Lower lobe of right lung (tissue), 2 donors: ENCODE data around the gene CA10. TPM values are rescaled to one million over a fixed set of nuclear protein-coding genes. Genes with fewer than 3 reads are reported as not detected.

Source experiments
- ATAC-seq, 2 donors: fragments of 200-7000 bp; cut with Tn5 transposase; one replicate each; pipeline ENCODE4 v1.9.1; 2020 to 2022; ENCODE audit warnings: mild to moderate bottlenecking in 2 of 2, moderate library complexity in 2 of 2
- DNase-seq: peaks from one replicate; pipeline ENCODE4 v3.0.0-alpha.2; 2020
- H3K27ac ChIP-seq: fragments of 200-600 bp; one replicate; pipeline ENCODE4 v1.8.0; 2022
- H3K27me3 ChIP-seq: fragments of 200-600 bp; one replicate; pipeline ENCODE4 v1.8.0; 2022; ENCODE audit warnings: low read depth
- H3K36me3 ChIP-seq: fragments of 200-600 bp; one replicate; pipeline ENCODE4 v1.8.0; 2022; ENCODE audit warnings: mild to moderate bottlenecking
- H3K4me1 ChIP-seq: fragments of 200-600 bp; one replicate; pipeline ENCODE4 v1.8.0; 2022
- H3K4me3 ChIP-seq: fragments of 200-600 bp; one replicate; pipeline ENCODE4 v1.8.0; 2022; ENCODE audit warnings: mild to moderate bottlenecking
- H3K9me3 ChIP-seq: fragments of 200-600 bp; one replicate; pipeline ENCODE4 v1.8.0; 2022
- intact Hi-C: fragments of 100-400 bp; cut with DNase I; formaldehyde crosslinking; loops from one replicate; pipeline ENCODE4 v1.11.0; 2022
- total RNA-seq: library from RNA; stranded (reverse); fragmentation: NEBNext Ultra II Directional; extraction: Animal tissue kit (Norgen Biotek cat#: 25700); gene quantifications from one replicate; pipeline ENCODE4 v1.2.1, GENCODE V29; 2021
- TF ChIP-seq, protein P1 (sequence below): fragments of 200-600 bp; IDR thresholded peaks from one replicate; pipeline ENCODE4 v1.8.0; 2022; ENCODE audit warnings: antibody characterized with exemption, mild to moderate bottlenecking
- donor health status: DM: no; HTN: yes; CAD: no; lungs with severe emphysema.

Gene CA10
- total RNA-seq, 1 donor from 2014 or later = not detected

DNA sequence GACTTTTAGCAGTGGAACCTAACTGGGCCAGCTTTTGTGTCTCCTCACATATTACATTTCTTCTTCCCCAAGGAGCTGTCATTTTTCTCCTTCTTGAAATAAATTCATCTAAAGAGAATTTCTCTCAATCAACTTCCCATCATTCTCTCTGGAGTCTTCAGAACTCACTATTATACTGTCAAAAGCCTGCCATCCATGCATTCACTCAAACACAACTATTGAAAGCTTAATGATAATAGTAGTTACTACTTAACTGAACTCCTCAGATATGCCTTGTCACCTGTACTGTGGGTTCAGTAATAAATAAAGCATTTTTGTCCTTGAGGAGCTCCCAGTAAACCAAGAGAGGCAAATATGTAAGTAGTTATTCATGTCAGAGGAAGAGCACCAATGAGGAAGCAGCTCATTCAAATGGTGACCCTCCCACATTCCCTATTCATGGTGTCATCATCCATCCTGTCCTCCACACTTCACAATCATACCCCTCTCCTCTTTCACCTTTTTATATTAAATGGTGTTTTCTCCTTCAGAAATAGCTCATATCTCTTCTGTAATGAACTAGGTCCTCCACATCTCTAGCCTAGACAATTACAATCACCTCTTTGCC is 162.6 kb downstream of the CA10 start:
- no peaks in the 10 kb centered on the region for H3K36me3 ChIP-seq
- intact Hi-C loops = no loop called here

DNA sequence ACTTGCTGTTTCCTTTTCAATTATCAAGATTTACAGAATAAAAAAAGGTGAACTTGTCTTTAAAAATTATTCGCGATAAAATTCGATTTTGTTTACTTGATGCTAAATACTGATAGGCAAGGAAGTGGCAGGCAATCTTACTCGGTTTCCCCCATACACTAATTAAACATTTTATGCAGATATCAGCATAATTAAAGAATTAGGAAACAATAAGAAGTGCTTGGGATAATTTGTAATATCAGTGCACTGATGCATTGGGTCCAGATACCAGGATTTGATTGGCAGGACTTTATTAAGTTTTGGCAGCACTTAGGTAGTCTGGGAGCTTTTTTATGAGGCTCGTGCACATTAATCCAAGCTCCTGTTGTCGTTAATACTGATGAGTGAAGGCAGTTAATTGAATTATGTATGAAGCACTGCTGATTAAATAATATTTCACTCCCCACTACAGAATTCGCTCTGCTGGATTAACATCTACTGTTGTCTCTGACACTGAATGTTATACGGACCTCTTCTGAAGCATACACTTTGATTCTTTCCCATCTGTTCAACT is 165.6 kb downstream of the CA10 start:
- ATAC-seq (no peak), DNase-seq (no peak)
- Histone ChIP-seq H3K27ac (no peak overlapping the region), H3K36me3 (no peaks in the 10 kb centered on the region), H3K4me1 (no peaks in the 10 kb centered on the region), H3K9me3 (no peaks in the 10 kb centered on the region), H3K27me3 (no peaks in the 10 kb centered on the region), H3K4me3 (no peak overlapping the region)
- TF ChIP-seq, protein P1, sequence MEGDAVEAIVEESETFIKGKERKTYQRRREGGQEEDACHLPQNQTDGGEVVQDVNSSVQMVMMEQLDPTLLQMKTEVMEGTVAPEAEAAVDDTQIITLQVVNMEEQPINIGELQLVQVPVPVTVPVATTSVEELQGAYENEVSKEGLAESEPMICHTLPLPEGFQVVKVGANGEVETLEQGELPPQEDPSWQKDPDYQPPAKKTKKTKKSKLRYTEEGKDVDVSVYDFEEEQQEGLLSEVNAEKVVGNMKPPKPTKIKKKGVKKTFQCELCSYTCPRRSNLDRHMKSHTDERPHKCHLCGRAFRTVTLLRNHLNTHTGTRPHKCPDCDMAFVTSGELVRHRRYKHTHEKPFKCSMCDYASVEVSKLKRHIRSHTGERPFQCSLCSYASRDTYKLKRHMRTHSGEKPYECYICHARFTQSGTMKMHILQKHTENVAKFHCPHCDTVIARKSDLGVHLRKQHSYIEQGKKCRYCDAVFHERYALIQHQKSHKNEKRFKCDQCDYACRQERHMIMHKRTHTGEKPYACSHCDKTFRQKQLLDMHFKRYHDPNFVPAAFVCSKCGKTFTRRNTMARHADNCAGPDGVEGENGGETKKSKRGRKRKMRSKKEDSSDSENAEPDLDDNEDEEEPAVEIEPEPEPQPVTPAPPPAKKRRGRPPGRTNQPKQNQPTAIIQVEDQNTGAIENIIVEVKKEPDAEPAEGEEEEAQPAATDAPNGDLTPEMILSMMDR = no peak
- intact Hi-C loops = no loop called here

More for the DNA sequence above, 162.6 kb downstream of the CA10 start:
- ATAC-seq (no peak), DNase-seq (no peak)
- Histone ChIP-seq H3K27me3 (no peaks in the 10 kb centered on the region), H3K4me3 (no peak overlapping the region), H3K27ac (no peak overlapping the region), H3K4me1 (no peaks in the 10 kb centered on the region), H3K9me3 (no peaks in the 10 kb centered on the region)
- TF ChIP-seq, protein P1 = no peak

DNA sequence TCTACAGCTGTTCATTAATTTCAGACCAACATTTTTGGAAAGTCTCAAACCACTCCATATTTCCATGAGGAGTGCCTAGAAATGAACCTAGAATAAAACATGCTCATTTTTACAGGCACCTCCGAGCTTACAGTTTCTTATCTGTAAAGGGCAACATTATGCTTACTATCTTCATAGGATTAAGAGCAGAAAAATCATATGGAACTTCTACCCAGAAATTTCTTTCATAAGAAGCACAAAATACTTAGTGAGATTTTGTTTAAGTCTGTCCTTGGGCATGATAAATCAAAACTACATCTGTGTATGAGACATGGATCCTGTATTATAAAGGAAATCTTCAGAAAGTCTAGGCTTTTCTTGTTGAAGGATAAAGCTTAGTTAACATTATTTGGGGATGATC is 187.4 kb downstream of the CA10 start:
- ATAC-seq = no peak
- no peak for DNase-seq
- H3K9me3 ChIP-seq = no peaks in the 10 kb centered on the region
- no peak overlapping the region for H3K27ac ChIP-seq
- intact Hi-C loops = no loop called here
- TF ChIP-seq, protein P1 = no peak
- no peaks in the 10 kb centered on the region for H3K36me3 ChIP-seq
- no peaks in the 10 kb centered on the region for H3K27me3 ChIP-seq
- H3K4me3 ChIP-seq = no peak overlapping the region
- no peaks in the 10 kb centered on the region for H3K4me1 ChIP-seq

DNA sequence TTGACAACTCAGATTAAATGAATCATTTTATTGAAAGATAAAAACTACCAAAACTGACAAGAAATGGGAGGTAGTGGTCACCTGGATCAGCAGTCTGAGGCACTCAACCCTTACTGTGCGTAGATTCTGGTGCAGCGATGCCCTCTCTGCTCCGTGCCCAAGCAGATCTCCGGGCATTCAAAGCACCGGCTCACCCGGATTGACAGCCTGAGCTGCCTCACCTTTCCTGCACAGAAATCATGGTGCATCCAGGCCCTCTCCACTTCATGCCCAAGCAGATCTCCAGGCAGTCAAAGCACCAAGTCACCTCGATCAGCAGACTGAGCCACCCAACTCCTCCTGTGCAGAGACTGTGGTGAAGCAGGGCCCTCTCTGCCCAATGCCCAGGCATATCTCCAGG is 196.8 kb downstream of the CA10 start:
- intact Hi-C loops = no loop called here
- peaks cover 14% of the 10 kb centered on the region for H3K9me3 ChIP-seq
- H3K4me1 ChIP-seq = no peaks in the 10 kb centered on the region
- DNase-seq (no peak), ATAC-seq (no peak)
- no peaks in the 10 kb centered on the region for H3K36me3 ChIP-seq
- no peaks in the 10 kb centered on the region for H3K27me3 ChIP-seq
- TF ChIP-seq, protein P1 = no peak
- H3K27ac ChIP-seq = no peak overlapping the region
- no peak overlapping the region for H3K4me3 ChIP-seq

DNA sequence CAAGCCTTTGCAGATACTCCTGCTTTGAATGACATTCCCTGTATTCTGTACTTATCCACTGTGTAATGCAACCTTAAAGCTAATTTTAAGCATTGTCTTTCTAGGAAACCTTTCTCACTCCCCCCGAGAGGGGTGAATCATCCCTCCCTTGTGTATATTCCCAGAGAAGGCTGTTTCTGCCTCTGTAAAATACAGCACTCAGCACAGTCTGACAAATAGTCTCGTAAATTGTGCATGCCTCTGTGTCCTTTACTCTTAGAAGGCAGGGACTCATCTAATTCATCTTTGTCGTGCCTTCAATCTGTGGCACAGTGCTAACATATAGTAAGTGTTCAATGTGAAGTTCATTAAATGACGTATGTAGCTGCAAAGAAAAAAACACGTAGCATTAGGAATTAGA is 200.7 kb downstream of the CA10 start:
- no peak for DNase-seq
- H3K36me3 ChIP-seq = no peaks in the 10 kb centered on the region
- no peak overlapping the region for H3K27ac ChIP-seq
- no peak for ATAC-seq
- H3K9me3 ChIP-seq = peaks cover 14% of the 10 kb centered on the region
- intact Hi-C loops = no loop called here
- no peaks in the 10 kb centered on the region for H3K4me1 ChIP-seq
- H3K4me3 ChIP-seq = no peak overlapping the region
- TF ChIP-seq, protein P1 = no peak
- no peaks in the 10 kb centered on the region for H3K27me3 ChIP-seq
